Glomerular visceral epithelial cell (primary cell): Measurements from ENCODE around the gene SLC25A1.
A peak's percentile ranks its signal among the peaks of the same experiment; 100 is the strongest.

Experiments
- DNase-seq: peaks from one replicate; pipeline ENCODE4 v3.0.0-alpha.2; 2016; ENCODE audit errors: extremely low spot score

Gene SLC25A1

DNA sequence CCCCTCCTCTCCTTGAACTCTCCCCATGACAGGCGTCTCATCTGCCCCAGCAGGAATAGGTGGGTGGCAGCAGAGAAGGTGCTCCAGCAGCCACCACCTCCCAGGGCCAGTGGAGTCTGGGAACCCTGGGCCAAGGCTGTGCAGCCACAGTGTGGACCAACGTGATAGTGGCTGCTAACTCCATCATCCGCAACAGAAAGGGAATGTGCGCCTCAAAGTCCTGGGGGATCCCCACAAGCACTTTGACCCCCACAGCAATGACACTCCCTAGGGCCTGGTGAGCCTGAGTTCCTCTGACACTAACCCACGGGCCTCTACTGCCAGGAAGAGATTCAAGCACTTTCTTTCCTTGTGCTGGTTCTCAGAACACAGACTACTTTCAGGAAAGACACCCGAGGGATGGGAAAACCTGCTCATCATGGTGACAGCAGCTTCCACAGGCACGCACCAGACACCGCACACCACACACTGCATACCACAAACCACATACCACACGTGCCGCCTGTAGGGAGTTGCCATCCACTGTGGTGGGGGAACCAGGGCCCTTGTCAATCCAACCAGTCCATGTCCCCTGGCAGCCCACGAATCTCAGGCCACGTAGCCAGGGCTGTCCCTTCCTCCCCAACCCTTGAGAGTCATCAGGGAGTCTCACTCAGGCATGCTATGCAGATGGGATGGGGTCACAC lies 3.4 kb upstream of the SLC25A1 start:
- DNase-seq = no peak

DNA sequence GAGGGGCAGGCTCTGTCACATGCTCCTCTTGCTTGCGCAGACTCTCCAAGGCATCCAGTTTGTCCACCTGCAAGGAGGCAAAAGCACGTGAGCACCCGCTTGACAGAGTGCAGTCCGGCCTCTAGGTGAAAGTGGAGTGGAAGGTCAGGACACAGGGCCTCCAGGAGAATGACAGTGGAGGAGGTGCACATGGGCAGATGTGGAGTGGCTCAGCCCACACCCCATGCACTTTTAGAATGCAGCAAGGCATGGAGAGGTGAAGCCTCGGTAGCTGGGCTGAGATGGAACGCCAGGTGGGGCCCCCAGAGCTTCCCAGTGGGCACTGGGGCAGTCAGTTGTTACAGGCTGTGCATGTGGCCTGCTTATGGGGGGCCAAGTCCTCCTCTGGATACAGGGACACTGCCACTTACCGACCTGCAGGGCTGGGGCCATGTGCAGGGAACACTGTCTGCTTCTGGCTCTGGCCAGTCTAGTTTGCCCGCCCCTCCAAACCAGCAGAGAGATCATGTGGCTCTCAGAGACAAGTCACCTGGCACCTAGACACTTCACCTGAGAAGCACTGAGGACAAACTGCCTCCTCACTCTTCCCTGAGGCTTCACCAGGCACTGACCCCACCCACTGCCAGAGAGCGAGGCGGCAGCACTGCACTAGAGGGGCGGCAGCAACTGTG lies 2.3 kb upstream of the SLC25A1 start:
- DNase-seq = no peak

DNA sequence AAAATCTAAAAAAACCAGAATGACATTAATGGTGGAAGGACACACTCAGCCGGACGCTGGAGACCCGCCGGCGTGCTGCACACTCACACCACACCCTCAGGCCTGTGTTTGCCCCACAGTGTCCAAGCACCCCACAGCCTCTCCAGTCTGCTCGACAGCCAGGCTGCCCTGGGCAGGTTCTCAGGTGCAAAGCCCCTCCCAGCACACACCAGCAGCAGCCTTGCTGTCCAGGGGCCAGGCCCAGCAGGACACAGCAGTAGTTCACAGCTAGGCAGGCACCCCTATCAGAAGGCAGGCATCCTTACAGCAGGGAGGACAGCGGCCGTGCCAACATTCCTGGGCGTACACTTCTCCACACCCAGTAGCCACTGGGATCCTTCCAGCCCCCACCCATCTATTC lies 1.7 kb upstream of the SLC25A1 start:
- no peak for DNase-seq

DNA sequence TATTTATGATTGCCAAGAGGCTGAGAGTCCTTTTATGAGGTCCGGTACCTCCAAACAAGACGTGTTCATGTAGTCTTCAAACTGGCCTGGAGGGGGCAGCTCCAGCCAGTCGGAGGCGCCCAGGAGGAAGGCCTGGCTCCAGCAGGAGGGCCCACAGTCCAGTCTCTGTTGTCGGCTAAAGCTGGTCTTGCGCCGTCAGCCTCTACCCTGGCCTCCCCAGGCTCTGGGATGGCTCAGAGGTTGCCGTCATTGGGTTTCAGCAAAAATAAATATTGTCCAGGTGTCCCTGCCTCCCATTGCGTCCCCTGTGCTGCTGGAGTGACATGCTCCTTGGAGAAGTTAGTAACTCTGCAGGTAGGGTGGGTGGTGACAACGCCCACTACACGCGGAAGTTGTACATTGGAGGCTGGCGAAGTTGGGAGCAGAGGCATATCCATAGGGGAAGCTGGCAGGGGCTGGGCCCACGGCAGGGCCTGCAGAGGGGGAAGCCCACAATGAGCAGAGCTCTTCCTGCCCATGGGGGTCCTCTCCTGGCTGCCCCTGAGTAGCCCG lies 1.0 kb upstream of the SLC25A1 start:
- peak; percentile 80 for DNase-seq

DNA sequence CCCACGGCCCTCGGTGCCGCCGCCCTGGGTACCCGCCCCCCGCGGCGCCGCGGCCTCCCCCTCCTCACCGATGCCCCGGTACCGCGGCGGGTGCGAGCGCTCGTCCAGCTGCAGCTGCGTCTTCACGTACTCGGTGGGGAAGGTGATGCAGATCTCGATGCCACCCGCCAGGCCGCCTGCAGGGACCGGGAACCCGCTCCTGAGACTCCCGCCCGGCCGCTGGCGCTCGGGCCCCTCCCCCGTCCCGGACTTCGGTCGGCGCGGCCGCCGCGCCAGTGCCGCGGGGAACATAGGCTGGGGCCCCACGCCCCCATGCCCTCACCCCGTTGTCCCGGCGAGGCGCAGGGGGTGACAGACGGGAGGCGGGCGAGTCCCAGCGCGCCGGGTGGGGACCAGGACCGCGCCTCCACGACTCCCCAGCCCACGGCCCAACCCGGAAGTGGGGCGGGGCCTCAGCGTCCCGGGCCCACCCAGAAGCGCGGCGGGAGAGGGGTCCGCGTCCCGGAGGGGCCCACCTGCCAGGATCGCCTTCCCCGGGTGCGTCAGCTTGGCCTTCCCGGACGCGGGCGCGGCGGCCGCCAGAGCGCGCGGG lies 375 bp downstream of the SLC25A1 start:
- peak; percentile 28 for DNase-seq

DNA sequence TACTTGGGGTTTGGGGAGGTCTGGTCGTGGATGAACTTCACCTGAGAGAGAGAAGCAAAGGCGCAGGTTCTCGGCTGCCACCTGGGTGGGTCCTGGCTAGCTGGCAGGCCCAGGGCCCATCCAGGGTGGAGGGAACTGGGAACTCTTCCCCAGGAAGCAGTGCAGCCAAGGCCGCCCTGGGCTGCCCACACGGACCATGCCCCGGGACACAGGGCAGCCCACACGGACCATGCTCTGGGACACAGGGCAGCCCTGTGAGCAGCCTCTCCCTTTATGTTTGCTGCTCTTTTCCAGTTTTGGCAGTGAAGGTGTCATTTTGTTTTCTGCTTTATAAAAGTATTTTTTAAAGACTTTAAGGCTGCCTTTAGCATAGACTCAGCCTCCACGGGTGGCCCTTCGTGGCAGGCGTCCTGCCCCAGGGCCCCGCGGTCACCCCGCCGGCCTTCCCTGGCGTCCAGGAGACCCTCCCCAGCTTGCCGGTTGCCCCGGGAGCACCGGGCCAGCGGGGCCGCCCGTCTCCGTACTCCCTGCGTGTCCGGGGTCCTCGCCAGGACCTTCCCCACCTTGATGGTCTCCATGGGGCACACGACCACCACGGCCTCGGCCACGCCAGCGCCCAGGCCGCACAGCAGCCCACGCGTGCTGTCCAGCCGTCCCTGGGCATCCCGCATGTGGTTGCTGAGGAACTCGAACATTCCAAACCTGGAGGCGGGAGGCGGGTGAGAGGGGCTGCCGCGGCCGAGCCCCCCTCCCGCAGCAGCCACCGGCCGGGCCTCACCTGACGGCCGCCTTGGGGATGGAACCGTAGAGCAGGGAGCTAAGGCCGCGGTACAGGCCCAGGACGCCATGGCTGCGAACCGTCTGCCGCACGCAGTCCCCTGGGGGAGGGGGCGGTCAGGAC lies 1.1 kb downstream of the SLC25A1 start:
- DNase-seq = no peak

DNA sequence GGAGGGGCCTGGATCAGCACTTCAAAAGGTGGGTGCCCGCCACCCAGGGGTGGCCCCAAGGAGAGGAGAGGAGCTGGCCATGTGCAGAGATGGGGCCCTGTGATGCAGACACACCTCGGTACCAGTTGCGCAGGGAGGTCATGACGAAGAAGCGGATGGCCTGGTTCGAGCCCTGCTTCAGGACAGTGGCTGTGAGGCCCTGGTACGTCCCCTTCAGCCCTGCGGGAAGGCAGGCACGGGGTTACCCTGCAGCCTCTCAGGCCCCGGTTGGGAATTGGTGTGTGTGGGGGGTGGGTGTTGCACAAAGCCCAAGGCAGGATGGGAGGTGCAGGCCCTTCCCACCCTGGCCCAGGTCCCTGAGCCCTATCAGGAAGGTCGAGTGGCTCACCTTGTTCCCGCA lies 1.8 kb downstream of the SLC25A1 start:
- no peak for DNase-seq

DNA sequence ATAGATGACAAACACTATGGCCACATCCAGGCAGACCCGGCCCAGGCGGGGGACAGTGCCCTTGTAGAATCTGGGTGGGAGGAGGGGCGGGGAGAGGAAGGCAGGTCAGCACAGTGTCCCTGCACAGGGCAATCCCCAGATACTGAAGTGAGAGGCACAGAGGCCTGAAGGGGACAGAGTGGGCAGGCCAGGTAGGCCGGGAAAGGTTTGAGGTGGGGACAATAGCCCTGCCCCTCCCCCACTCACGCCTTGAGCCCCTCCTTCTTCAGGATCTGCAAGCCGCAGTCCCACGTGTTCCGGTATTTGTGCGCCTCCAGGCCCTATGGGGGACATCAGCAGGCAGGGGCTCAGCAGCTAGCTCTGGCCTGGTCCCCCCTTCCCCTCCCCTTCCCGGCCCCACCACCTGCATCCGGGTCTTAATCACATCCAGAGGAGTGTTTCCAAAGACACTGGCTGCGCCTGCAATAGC lies 2.3 kb downstream of the SLC25A1 start:
- DNase-seq = no peak

DNA sequence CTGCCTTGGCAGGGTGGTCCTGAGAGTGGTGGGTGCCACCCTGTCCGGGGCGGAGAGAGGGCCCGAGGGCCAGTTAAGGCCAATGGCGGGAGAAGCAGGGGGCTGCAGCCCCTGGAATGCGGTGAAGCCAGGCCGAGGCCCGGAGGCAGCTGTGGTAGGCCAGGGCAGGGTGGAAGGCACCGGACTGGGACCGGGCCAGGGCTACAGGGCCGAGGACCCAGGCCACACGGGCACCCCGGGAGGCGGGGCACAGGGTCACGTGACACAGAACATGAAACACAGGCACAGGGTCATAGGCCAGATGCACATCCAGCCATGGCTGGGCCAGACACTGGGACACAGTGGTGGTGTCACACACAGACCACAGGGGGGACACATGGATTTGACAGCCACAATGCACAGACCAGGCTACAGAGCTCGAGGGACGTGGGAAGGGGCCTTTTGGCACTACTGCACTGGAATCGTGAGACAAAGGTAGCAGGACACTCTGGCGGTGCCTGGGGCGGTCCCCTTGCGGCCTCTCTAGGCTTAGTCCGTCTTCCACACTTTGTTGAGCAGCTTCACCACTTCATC lies 2.8 kb downstream of the SLC25A1 start:
- DNase-seq = no peak

DNA sequence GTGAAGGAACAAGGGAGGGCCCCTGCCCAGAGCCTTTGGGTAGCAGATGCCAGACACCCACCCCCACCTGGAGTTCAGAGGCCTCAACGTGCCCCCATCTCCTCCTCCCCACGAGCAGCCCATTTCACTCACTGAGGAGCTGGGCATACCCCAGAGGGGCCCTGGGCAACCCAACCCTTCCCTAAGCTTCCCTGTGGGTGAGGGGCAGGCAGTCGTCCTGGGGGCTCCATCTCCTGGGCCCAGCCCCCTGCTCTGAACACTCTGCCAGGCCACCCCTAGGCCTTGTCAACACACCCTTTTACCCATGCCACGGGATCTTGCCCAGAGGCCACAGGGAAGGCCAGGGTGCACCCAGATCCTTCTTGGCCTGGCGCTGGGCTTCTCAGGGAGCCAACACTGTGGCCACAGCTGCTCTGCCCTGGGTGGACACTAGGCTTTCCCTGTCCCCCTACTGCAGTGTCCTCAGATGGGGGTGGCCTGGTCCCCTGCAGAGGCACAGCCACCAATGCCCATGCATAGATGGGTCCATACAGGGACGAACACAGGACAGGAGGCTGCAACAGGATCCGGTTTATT lies 3.4 kb downstream of the SLC25A1 start:
- no peak for DNase-seq

DNA sequence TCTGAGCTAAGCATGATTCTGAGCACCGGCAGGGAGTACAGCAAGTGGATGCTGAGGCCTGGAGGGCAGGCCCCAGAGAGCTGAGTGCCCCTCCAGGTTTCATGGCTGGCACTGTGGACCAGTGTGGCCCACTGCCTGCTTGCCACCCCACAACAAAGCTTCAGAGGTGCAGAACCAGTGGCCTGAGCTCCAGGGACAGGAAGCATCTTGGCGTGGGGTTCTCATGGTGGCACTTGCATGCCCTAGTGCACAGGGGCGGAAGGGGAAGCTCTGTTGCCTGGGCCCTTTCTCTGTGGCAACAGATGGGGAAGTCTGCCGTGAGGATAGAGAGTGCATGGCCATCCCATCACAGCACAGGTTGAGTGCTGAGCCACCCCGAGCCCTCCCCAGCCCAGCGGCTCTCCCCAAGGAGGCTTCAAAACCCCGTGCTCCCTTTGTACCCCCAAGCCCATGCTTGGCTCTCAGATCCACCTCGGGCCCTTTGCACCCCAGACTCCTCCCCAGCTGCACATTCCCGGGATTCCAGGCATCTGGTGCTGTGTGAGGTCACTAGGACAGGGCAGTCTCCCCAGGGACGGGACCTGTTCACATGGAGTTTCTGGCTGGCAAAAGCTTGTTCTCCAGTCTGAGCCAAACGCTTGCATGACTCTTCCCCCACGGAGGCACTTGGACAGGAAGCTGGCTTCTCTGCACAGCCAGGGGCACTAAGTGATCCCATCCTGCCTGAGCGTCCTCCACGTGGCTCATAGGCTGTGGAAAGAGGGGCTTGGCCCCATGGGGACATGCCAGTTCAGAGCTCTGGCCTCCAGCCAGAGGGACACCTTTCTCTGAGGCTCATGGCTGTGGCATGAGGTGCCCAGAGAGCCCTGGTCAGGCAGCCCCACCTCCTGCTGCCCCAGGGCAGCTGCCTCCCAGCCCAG lies 4.2 kb downstream of the SLC25A1 start:
- DNase-seq = peak; percentile 73

DNA sequence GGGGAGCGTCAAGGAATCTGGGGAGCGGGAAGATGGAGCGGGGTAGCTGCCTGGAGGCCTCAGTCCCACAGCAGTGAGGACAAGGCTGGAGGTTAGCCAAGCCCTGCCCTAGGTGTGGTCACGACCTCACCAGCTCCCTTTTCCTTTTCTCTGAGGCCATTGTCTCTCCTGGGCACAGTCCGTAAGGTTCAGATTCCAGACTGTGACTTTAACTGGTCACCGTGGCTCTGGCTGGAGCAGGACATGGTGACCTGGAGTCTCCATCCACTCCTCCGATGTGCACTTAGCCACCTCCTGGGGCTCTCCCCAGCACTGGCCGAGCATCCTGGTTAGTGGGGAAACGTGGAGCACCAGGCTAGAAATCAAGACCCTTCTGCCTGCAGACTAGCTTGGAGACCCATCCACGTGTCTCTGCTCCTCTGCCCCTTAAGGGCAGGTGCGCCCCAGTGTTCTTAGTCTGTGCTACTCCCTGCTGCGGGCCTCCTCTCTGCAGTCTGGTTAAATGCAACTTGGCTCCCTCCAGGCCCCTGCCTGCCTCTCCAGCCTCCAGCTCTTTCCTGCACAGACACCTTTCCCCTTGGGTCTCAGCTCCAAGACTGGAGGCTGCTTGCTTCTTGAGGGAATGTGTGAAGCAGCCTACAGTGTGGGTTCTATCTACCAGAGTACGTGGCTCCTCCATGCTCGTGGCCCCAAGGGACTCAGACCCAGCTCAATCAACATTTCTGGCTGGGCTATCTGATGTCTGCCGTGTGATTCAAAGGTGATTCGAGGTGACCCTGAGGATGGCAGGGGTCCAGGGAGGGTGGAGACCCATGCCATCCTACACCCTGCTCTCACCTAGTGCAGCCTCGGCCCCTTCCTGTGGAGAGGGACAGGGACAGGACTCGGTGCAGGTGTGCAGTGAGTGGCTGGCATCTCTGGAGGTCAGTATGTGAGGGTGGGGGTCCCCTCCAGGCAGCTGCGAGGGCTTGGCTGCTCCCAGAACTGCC lies 5.2 kb downstream of the SLC25A1 start:
- DNase-seq = no peak

DNA sequence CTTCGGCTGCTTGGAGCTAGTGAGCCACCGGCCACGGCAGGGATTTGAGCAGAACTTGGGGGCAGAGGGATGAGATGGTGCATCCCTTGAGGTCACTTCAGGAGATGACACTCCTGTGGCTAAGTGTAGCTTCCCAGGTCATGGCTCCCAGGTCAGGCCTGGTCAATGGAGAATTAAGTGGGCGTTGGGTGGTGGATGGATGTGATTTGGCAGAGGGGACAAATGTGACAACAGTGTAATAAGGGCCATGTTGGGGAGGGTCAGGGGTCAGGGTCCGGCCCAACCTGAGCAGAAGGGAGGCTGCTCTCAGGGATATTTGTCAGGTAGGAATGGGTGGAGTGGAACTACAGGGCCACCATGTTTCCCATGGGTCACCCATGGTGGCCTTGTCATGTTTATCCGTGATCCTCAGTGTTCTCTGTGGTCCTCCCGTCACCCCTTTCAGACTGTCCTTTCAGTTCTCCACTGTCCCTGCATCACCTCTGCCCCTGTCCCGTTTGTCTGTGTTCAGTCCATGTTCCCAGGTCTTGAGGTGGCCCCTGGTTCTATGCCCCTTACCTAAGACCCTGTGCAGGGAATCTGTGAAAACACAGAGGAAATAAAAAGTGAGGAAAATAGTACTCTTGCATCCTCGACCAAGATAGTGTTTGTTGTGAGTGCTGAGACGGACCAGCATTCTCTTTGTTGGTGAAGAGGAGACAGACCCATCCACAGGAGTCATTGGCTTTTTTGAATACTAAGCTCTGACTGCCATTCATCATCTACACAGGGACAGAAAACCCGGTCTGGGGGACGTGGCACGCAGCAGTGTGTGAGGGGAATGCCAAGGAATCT lies 6.1 kb downstream of the SLC25A1 start:
- no peak for DNase-seq

DNA sequence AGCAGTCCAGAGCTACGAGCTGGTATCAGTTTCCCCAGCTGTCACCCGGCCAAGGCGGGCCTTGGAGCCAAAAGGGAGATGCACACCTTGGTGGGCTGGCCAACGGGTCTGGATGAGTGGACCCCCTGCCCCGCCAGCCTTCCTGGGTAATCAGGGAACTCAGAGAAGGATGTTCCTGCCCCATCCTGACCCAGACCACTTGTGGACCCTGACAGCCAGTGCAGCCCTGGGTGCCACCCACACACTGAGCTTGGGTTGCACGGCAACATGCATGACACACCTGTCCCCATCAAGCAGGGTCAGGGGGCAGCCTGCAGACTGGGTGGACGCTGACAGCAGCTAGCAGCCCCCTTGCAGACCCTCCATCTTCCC lies 8.6 kb downstream of the SLC25A1 start:
- no peak for DNase-seq

DNA sequence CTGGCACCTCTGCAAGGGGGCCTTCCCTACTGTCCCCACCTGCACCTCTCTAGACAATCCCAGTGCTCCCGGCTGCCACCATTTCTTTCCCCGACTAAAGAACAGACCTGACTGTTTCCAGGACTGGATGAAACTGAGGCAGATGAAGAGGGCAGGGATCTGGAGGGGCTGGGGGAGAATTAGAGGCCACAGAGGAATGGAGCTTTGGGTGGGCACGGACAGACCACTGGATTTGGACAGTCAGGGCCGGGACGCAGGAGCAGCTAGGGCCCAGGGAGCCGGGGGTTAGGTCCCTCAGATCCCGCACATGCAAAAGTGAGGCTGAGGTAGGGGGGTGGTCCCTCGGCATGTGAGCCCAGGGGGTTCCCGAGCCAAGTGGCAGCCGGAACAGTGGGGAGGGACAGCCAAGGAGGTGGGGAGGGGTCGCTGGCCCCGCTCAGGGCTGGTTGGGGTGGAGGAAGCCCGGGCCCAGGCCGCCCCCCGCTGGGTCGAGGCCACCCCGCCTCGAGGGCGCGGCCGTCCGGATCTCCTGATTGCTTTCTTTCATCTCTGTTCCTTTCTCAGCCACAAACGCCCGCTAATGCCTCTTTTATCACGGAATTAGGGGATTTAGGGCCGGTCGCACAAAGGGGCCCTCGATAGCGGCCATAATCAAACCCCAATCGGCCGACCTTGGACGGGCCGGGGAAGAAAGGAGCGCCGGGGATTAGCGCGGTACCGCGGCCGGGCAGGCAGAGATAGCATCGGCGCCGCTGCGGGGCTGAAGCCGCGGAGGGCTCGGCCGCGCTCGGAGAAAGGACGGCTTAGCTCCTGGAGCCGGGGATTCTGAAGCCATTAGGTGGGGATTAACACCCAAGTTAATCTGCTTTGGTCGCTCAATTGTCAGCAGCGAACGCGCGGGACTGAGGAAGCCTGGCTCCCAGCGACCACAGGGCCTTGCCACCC lies 9.3 kb downstream of the SLC25A1 start:
- DNase-seq = no peak

DNA sequence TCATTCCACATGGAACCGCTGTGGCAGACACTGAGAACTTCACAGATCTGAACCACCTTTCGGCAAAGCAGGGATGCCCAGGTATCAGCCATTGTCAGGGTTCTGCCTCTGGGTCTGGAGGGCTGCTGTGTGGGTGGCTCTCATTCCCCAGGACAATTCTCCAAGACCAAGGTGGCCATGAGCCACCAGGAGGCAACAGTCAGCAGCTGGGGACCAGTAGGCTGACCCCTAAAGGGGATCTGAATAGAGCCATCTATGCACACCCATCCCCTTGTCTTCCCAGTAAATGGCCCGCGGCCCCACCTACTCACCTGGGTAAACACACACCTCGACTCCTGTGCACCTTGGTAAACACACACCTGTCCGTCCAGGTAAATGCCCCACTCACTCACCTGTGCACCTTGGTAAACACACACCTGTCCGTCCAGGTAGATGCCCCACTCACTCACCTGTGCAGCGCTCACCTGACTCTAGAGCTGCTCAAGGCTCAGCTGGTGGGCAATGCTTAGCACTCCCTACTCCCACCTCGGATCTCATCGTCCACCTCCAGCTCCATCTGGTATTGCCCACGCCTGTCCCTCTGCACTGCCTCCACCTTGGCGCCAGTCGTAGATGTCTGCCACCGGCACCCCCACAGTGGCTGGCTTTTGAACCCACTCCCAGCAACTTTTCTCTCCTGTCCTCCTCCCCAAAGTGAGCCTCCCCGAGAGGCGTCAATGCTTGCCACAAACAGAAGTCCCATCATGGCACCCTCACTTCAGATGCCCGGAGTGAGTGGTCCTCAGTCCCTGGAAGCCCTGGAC lies 10.2 kb downstream of the SLC25A1 start:
- no peak for DNase-seq
